Fibroblast of skin of scalp (primary cell): ENCODE data around the gene BTBD9.

Source experiments
- DNase-seq: peaks from one replicate; pipeline ENCODE4 v3.0.0-alpha.2; 2013

The BTBD9 gene

GRCh38 chr6:38339914-38340313 lies 299.8 kb downstream of the BTBD9 start:
- no peak for DNase-seq

DNA sequence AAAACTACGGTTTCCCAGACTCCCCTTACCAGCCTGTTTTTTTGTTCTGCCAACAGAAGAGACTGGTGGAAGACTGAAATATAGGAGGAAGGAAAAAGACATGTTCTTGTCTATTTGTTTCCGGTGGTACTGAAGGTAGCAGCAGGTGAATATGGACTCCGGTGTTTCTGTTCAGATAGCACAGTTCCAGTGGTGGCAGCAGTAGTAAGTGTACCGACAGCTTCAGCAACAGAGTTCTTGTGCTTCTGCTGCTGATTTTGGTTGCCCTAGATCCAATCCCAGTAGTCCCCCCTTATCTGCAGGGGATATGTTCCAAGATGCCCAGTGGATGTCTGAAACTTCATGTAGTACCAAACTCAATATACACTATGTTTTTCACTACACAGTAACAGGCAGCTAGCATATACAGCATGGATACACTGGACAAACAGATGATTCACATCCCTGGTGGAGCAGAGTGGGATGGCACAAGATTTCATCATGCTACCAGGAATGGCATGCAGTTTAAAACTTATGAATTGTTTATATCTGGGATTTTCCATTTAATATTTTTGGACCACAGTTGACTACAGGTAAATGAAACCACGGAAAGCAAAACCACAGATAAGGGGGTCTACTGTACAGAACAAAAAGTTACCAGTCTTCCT lies 301.8 kb downstream of the BTBD9 start:
- DNase-seq, result peak; percentile 95

DNA sequence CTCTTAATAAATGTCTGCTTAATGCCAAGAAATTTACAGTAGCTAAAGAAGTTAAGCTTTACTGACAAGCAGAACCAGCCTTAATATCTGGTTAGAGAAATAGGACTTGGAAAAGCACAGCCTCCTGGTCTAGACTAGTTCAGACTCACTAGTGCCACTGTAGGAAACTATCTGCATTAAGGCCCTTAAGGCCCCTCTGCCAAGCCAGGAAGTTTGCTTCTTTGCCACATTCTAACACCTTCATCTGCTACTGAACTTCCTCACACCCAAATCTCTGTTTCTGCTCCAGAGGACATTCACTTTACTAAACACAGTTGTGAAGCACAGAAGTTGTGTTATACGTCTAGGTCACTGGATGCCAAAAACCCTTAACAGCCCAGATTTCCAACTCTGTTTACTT lies 302.8 kb downstream of the BTBD9 start:
- DNase-seq, result peak; percentile 28

GRCh38 chr6:38326837-38327236 lies 312.9 kb downstream of the BTBD9 start:
- no peak for DNase-seq

- DNase-seq, result no peak
These were observed 316.5 kb downstream of the BTBD9 start for GRCh38 chr6:38323216-38323615.

GRCh38 chr6:38322138-38322537 lies 317.6 kb downstream of the BTBD9 start:
- no peak for DNase-seq

DNA sequence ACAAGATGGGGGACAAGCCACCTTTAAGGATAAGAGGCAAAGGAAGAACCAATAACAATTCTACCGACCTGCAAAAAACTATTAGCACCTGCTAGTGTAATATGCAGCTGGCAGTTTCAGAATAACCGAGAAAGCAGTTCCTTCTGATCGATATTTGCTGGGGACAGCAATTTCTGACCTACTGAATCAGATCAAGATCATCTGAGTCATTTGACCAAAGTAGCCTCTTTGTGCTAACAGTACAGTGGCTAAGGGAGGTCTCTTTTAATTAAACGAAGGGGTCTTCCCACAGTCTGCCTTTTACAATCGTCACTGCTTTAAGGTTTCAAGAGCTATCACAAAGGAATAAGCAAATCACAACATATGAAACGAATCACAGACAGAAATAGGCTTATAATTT lies 318.9 kb downstream of the BTBD9 start:
- no peak for DNase-seq

- no peak for DNase-seq
These were observed 319.4 kb downstream of the BTBD9 start for GRCh38 chr6:38320358-38320757.

- DNase-seq, result no peak
These were observed 320.2 kb downstream of the BTBD9 start for GRCh38 chr6:38319256-38320212.

DNA sequence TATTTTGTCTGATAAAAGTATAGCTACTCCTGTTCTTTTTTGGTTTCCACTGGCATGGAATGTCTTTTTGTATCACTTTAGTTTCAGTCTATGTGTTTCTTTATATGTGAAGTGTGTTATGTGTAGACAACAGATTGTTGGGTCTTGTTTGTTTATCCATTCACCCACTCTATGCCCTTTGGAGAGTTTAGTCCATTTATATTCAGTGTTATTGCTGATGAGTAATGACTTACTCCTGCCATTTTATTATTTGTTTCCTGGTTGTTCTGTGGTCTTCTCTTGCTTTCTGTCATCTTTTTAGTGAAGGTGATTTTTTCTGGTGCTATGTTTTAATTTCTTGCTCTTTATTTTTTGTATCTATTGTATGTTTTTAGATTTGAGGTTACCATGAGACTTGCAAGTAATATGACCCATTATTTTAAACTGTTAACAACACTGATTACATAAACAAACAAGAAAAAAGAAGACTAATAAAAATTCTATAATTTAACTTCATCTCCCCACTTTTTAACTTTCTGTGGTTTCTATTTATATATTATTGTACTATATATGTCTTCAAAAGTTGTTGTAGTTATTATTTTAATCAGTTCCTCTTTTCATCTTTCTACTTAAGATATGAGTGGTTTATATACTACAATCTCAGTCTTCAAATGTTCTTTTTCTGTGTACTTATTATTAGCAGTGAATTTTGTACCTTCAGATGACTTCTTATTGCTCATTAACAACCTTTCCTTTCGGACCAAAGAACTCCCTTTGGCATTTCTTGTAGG lies 323.4 kb downstream of the BTBD9 start:
- DNase-seq, result no peak

- no peak for DNase-seq
These were observed 328.5 kb downstream of the BTBD9 start for GRCh38 chr6:38311201-38311600.

DNA sequence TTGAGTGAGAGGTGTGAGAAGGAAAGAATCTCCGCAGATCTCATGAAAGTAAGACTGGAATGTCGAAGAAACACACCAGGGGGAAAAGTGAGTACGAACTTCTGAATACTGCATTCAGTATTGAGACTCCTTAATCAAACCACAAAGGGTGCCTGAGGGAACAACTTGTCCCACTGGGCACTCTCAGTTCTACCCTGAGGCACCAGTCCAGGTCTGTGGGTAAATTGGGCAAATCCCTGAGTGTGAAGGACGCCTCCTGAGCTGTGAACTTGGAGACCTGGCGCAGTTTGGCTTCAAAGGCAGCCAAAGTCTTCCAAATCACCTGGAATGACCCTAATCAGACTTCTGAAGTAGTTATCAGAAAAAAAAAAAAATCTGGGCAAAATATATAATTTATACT lies 329.7 kb downstream of the BTBD9 start:
- DNase-seq, result no peak

- DNase-seq, result no peak
These were observed 332.0 kb downstream of the BTBD9 start for GRCh38 chr6:38307740-38308139.

GRCh38 chr6:38306931-38307330 lies 332.8 kb downstream of the BTBD9 start:
- no peak for DNase-seq

- no peak for DNase-seq
These were observed 333.6 kb downstream of the BTBD9 start for GRCh38 chr6:38305995-38306681.

DNA sequence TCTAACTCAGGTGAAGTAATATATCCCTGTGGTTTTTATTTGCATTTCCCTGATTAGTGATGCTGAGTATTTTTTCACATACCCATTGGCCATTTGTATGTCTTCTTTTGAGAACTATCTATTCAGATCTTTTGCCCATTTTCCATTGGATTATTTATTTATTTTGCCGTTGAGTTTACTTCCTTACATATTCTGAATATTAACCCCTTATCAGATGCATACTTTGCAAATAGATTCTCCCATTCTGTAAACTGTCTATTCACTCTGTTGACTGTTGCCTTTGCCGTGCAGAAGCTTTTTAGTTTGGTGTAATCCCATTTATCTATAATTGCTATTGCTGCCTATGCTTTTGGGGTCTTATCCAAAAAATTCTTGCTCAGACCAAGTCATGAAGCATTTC lies 336.9 kb downstream of the BTBD9 start:
- DNase-seq, result no peak

DNA sequence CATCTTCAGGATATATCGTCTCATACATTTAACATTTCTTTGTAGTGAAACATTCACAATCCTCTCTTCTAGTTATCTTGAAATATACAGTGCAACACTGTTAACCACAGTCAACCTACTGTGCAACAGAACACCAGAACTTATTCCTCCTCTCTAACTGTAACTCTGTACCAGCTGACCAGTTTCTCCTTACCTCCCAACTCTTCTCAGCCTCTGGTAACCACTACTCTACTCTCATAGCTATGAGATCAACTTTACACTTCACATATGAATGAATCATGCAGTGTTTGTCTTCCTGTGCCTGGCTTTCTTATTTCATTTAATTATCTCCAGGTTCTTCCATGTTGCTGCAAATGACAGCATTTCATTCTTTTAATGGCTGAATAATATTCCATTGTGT lies 337.6 kb downstream of the BTBD9 start:
- DNase-seq, result no peak

DNA sequence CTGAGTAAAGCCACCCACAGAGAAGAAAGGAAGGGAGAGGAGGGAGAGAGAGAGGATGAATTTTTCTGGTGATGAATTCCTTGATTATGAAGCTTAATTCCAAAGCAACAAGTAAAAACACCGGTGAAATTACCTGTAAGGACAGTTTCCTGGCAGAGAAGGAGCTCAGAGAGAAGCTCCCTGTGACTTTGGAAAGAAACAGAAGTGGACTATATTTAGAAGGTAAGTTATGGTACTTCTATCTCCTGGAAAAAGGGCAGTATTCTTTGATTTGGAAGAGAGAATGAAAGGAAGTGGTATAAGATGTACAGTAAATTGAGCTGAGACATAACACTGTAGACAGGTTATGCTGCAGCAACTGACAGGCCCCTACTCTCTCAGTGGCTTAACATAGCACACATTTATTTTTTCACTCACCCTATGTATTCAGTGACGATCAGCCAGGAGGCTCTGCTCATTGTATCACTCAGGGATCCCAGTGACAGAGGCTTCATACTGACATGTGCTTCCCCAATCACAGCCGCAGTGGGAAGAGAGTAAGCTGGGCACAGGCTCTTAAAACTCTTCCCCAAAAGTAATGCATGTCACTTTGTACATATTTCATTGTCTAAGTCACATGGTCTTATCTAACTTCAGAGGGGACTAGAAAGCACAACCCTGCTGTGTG lies 349.5 kb downstream of the BTBD9 start:
- DNase-seq, result no peak

DNA sequence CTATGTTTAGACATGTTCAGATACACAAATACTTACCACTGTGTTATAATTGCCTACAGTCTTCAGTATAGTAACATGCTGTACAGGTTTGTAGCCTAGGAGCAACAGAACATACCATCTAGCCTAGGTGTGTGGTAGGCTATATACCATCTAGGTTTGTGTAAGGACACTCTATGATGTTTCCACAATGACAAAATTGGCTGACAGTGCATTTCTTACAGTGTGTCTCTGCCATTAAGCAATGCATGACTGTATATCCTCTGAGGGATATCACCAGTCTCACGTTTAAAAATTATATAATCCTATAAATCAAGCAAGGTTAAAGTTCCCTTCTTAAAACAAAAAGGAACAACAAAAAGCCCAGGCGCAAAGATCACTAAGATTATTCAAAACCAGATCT lies 352.2 kb downstream of the BTBD9 start:
- DNase-seq, result no peak

- no peak for DNase-seq
These were observed 354.8 kb downstream of the BTBD9 start for GRCh38 chr6:38284802-38285394.

DNA sequence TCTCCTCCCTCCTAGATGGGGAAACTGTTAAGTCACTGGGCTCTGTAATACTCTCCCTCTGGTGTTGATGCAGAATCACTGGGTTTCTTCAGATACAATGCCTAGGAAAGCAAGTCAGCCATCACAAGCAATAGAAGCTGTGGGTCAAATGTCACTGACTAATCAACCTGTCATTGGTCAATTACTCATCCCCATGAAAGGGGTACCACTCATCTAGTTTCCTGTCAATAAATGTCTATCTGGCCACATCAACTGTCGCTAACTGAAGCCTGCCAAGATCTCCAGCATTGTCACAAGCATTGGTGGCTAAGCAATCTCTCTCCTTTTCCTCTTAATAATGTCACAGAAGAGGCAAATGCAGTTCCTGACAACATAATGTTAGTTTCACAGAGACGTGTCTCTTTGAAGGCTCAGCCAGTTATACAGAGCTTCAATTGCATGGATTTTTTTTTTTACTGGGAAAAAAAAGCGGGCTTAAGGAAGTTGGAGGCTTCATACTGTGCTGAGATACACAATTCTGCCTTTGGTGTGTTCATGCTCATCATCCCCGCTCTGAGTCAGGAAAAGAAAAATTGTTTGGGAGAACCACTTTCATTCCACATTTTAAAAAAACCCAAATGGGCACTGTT lies 355.9 kb downstream of the BTBD9 start:
- no peak for DNase-seq
